CD1c-positive myeloid dendritic cell (primary cell): Measurements from ENCODE around the gene UNC5B.

Experiments used
- DNase-seq: peaks from one replicate; pipeline ENCODE4 v3.0.0-alpha.2; 2016; ENCODE audit errors: extremely low spot score

Gene UNC5B

GRCh38 chr10:71254834-71255549 is 42.6 kb downstream of the UNC5B start:
- DNase-seq: no peak

- DNase-seq: no peak
These were observed 43.1 kb downstream of the UNC5B start for GRCh38 chr10:71255550-71255807.

GRCh38 chr10:71255808-71256660 is 43.7 kb downstream of the UNC5B start:
- no peak for DNase-seq

GRCh38 chr10:71256661-71257318 is 44.4 kb downstream of the UNC5B start:
- no peak for DNase-seq

GRCh38 chr10:71257319-71257997 is 45.1 kb downstream of the UNC5B start:
- no peak for DNase-seq

- DNase-seq: no peak
These were observed 45.7 kb downstream of the UNC5B start for GRCh38 chr10:71258046-71258445.

- DNase-seq: no peak
These were observed 46.2 kb downstream of the UNC5B start for GRCh38 chr10:71258446-71259145.

- DNase-seq: no peak
These were observed 46.9 kb downstream of the UNC5B start for GRCh38 chr10:71259282-71259681.

- DNase-seq: no peak
These were observed 47.6 kb downstream of the UNC5B start for GRCh38 chr10:71259815-71260501.

- DNase-seq: no peak
These were observed 48.4 kb downstream of the UNC5B start for GRCh38 chr10:71260622-71261325.

- no peak for DNase-seq
These were observed 49.7 kb downstream of the UNC5B start for GRCh38 chr10:71262027-71262426.

- no peak for DNase-seq
These were observed 50.4 kb downstream of the UNC5B start for GRCh38 chr10:71262817-71263216.

GRCh38 chr10:71263376-71263775 is 51.0 kb downstream of the UNC5B start:
- no peak for DNase-seq

- no peak for DNase-seq
These were observed 52.2 kb downstream of the UNC5B start for GRCh38 chr10:71264345-71265200.

GRCh38 chr10:71265201-71265575 is 52.8 kb downstream of the UNC5B start:
- DNase-seq: no peak

- no peak for DNase-seq
These were observed 53.3 kb downstream of the UNC5B start for GRCh38 chr10:71265618-71266146.

GRCh38 chr10:71266147-71266917 is 54.0 kb downstream of the UNC5B start:
- no peak for DNase-seq

- no peak for DNase-seq
These were observed 54.6 kb downstream of the UNC5B start for GRCh38 chr10:71266918-71267442.
